H1 (cell line): ENCODE results near the gene HRH1. TPM values are rescaled to one million over a fixed set of nuclear protein-coding genes. Genes with fewer than 3 reads are reported as not detected.
A peak's percentile ranks its signal among the peaks of the same experiment; 100 is the strongest.

ENCODE experiments used
- CTCF ChIA-PET: fragments of 300-600 bp; sonication (Branson Sonifier 250); formaldehyde crosslinking; loops from one replicate; lab custom pipeline; 2021; ENCODE audit not compliant: partially characterized antibody; lab: Charles Lee
- POLR2A ChIA-PET: fragments of 300-600 bp; sonication (Branson Sonifier 250); formaldehyde crosslinking; loops from one replicate; lab custom pipeline; 2021; ENCODE audit warnings: inconsistent platforms; ENCODE audit not compliant: partially characterized antibody; lab: Charles Lee
- DNase-seq, 2 experiments: peaks; one replicate each; pipeline versions ENCODE4 v3.0.0 to v3.0.0-alpha.2; 2010 to 2022; ENCODE audit warnings: low spot score in 2 of 2, low read depth in 1 of 2, mixed read lengths in 1 of 2
- FAIRE-seq: peaks from 2 replicates; lab custom pipeline; 2011; peaks lifted over from hg19 to GRCh38; lab: Jason Lieb, UNC
- H2AFZ ChIP-seq: 2 replicates; pipeline ENCODE4 v1.8.1; 2012; ENCODE audit warnings: low read length, inconsistent platforms
- H2AK5ac ChIP-seq: 2 replicates; pipeline ENCODE4 v1.6.1; 2013; ENCODE audit warnings: low read depth, low read length
- H2BK120ac ChIP-seq: replicated peaks from 2 replicates; pipeline ENCODE3; 2013; ENCODE audit warnings: low read depth, low read length, inconsistent platforms
- H2BK12ac ChIP-seq: 2 replicates; pipeline ENCODE4 v1.6.1; 2013; ENCODE audit warnings: low read depth, low read length
- H2BK15ac ChIP-seq: 2 replicates; pipeline ENCODE4 v1.6.1; 2013; ENCODE audit warnings: low read length
- H2BK20ac ChIP-seq: 2 replicates; pipeline ENCODE4 v1.6.1; 2013; ENCODE audit warnings: low read length
- H2BK5ac ChIP-seq: 2 replicates; pipeline ENCODE4 v1.6.1; 2013; ENCODE audit warnings: low read depth, low read length
- H3K14ac ChIP-seq: 2 replicates; pipeline ENCODE4 v1.6.1; 2013; ENCODE audit warnings: inconsistent platforms; ENCODE audit not compliant: insufficient read length
- H3K18ac ChIP-seq: 2 replicates; pipeline ENCODE4 v1.6.1; 2013; ENCODE audit warnings: low read length; ENCODE audit errors: extremely low read depth
- H3K23ac ChIP-seq: 2 replicates; pipeline ENCODE4 v1.6.1; 2013; ENCODE audit warnings: inconsistent platforms; ENCODE audit not compliant: insufficient read length
- H3K23me2 ChIP-seq: 2 replicates; pipeline ENCODE4 v1.6.1; 2013; ENCODE audit warnings: low read depth, low read length
- H3K27ac ChIP-seq: 2 replicates; pipeline ENCODE4 v1.6.1; 2011; ENCODE audit warnings: low read depth, low read length, inconsistent platforms
- H3K27me3 ChIP-seq, 4 experiments: replicated peaks in 1 of 4; 1 replicate in 1 of 4; 2 replicates in 3 of 4; pipeline versions ENCODE4 v1.6.1 to v1.8.1; 2011 to 2013; ENCODE audit warnings: low read length in 3 of 4, mild to moderate bottlenecking in 3 of 4, inconsistent platforms in 2 of 4, mixed read lengths in 2 of 4, moderate library complexity in 1 of 4; ENCODE audit not compliant: control insufficient read depth in 3 of 4, insufficient read depth in 3 of 4; ENCODE audit errors: extremely low read depth in 1 of 4
- H3K36me3 ChIP-seq, 4 experiments: 2 replicates each; pipeline versions ENCODE4 v1.6.1 to v1.8.1; 2011 to 2013; ENCODE audit warnings: mild to moderate bottlenecking in 4 of 4, low read length in 3 of 4, moderate library complexity in 2 of 4, control low read depth in 1 of 4, inconsistent platforms in 1 of 4; ENCODE audit not compliant: insufficient read depth in 4 of 4, control insufficient read depth in 2 of 4
- H3K4ac ChIP-seq: replicated peaks from 2 replicates; pipeline ENCODE3; 2013; ENCODE audit warnings: low read length, low read depth, mixed read lengths, inconsistent platforms; ENCODE audit not compliant: insufficient read length
- H3K4me1 ChIP-seq, 4 experiments: replicated peaks in 1 of 4; 1 replicate in 1 of 4; 2 replicates in 3 of 4; pipeline versions ENCODE4 v1.6.1 to v1.8.1; 2011 to 2013; ENCODE audit warnings: low read length in 3 of 4, inconsistent platforms in 2 of 4, mixed read lengths in 1 of 4; ENCODE audit not compliant: insufficient read depth in 4 of 4, control insufficient read depth in 3 of 4
- H3K4me2 ChIP-seq, 2 experiments: 2 replicates each; pipeline versions ENCODE4 v1.6.1 to v1.8.1; 2011 to 2013; ENCODE audit warnings: low read depth in 2 of 2, low read length in 2 of 2, control low read depth in 1 of 2, inconsistent platforms in 1 of 2, mild to moderate bottlenecking in 1 of 2; ENCODE audit not compliant: insufficient read depth in 1 of 2
- H3K4me3 ChIP-seq, 4 experiments: fragments of 200-600, 300-600 bp in 1 of 4; sonication (generic), shearing (Covaris generic), sonication (Bioruptor Twin) in 1 of 4; 2 replicates each; pipeline versions ENCODE4 v1.5.1 to v1.8.1; 2011 to 2016; ENCODE audit warnings: low read length in 4 of 4, low read depth in 3 of 4, control low read depth in 2 of 4, inconsistent platforms in 2 of 4, mild to moderate bottlenecking in 2 of 4, mixed read lengths in 1 of 4, moderate library complexity in 1 of 4; ENCODE audit not compliant: insufficient read depth in 2 of 4; ENCODE audit errors: extremely low read depth in 1 of 4
- H3K56ac ChIP-seq: replicated peaks from 2 replicates; pipeline ENCODE3; 2013; ENCODE audit warnings: low read depth, mild to moderate bottlenecking, mixed read lengths, low read length, inconsistent platforms; ENCODE audit not compliant: insufficient read length
- H3K79me1 ChIP-seq: 2 replicates; pipeline ENCODE4 v1.6.1; 2013; ENCODE audit warnings: low read depth, low read length, control low read depth
- H3K79me2 ChIP-seq, 2 experiments: 2 replicates each; pipeline versions ENCODE4 v1.6.1 to v1.8.1; 2012 to 2013; ENCODE audit warnings: low read length in 2 of 2, mild to moderate bottlenecking in 2 of 2, inconsistent platforms in 1 of 2; ENCODE audit not compliant: insufficient read depth in 2 of 2, control insufficient read depth in 1 of 2
- H3K9ac ChIP-seq, 4 experiments: replicated peaks in 1 of 4; 1 replicate in 1 of 4; 2 replicates in 3 of 4; pipeline versions ENCODE4 v1.6.1 to v1.8.1; 2011 to 2013; ENCODE audit warnings: low read depth in 3 of 4, low read length in 3 of 4, control low read depth in 2 of 4, mild to moderate bottlenecking in 2 of 4, moderate library complexity in 2 of 4, inconsistent platforms in 1 of 4; ENCODE audit errors: extremely low read depth in 1 of 4
- H3K9me3 ChIP-seq, 2 experiments: 2 replicates each; pipeline versions ENCODE4 v1.6.1 to v1.8.1; 2012 to 2013; ENCODE audit warnings: mild to moderate bottlenecking in 2 of 2, moderate library complexity in 2 of 2, control low read depth in 1 of 2, inconsistent platforms in 1 of 2, low read depth in 1 of 2, low read length in 1 of 2, mixed read lengths in 1 of 2; ENCODE audit not compliant: insufficient read depth in 2 of 2
- H4K20me1 ChIP-seq, 2 experiments: replicated peaks in 1 of 2; 2 replicates each; pipeline versions ENCODE3 to v1.8.1; 2011 to 2013; ENCODE audit warnings: inconsistent platforms in 2 of 2, low read length in 2 of 2, mild to moderate bottlenecking in 1 of 2; ENCODE audit not compliant: insufficient read depth in 2 of 2, control insufficient read depth in 1 of 2
- H4K5ac ChIP-seq: 2 replicates; pipeline ENCODE4 v1.6.1; 2013; ENCODE audit warnings: low read length, low read depth, mixed read lengths, inconsistent platforms; ENCODE audit not compliant: insufficient read length
- H4K8ac ChIP-seq: 2 replicates; pipeline ENCODE4 v1.8.0; 2013; ENCODE audit warnings: mild to moderate bottlenecking, moderate library complexity, low read length, inconsistent platforms; ENCODE audit not compliant: insufficient read depth; ENCODE audit errors: extremely low read depth
- H4K91ac ChIP-seq: replicated peaks from 2 replicates; pipeline ENCODE3; 2013; ENCODE audit warnings: low read length, mixed read lengths, inconsistent platforms; ENCODE audit not compliant: insufficient read length
- EGR1 ChIP-seq: IDR thresholded peaks from 2 replicates; pipeline ENCODE4 v1.6.1; 2011; ENCODE audit warnings: low read depth, low read length, borderline replicate concordance
- HDAC2 ChIP-seq, 2 experiments: fragments of 300-600 bp in 1 of 2; sonication (generic) in 1 of 2; IDR thresholded peaks; 2 replicates each; pipeline ENCODE4 v1.6.1; 2011 to 2012; ENCODE audit warnings: low read depth in 2 of 2, low read length in 2 of 2, mild to moderate bottlenecking in 2 of 2, moderate library complexity in 2 of 2, borderline replicate concordance in 1 of 2, inconsistent platforms in 1 of 2
- HDAC6 ChIP-seq: IDR thresholded peaks from one replicate; pipeline ENCODE4 v1.7.1; 2012; ENCODE audit warnings: low read depth, mild to moderate bottlenecking, inconsistent platforms, low read length, moderate library complexity
- MAX ChIP-seq: IDR thresholded peaks from 2 replicates; pipeline ENCODE4 v1.6.1; 2012; ENCODE audit warnings: inconsistent platforms
- NRF1 ChIP-seq: IDR thresholded peaks from 2 replicates; pipeline ENCODE4 v1.6.1; 2011; ENCODE audit warnings: mild to moderate bottlenecking, low read depth, low read length, improper control_type of control experiment
- SIX5 ChIP-seq: IDR thresholded peaks from 2 replicates; pipeline ENCODE4 v1.6.1; 2011; ENCODE audit warnings: mild to moderate bottlenecking, low read depth, low read length
- SP4 ChIP-seq: IDR thresholded peaks from 2 replicates; pipeline ENCODE4 v1.6.1; 2012; ENCODE audit warnings: low read length, inconsistent platforms
- SUZ12 ChIP-seq: fragments of 200-600 bp; sonication (generic); IDR thresholded peaks from 2 replicates; pipeline ENCODE4 v1.6.1; 2012; ENCODE audit warnings: mild to moderate bottlenecking, inconsistent platforms, low read length, moderate library complexity, mixed read lengths
- WGBS, 2 experiments: shearing (Covaris generic) in 1 of 2; methylation state at CpG; one replicate each; pipeline versions ENCODE4 v1.1.6 to v1.1.7; 2013 to 2015; ENCODE audit warnings: low lambda C conversion rate in 2 of 2, mixed read lengths in 2 of 2, inconsistent platforms in 1 of 2, low coverage in 1 of 2, missing lambda C conversion rate in 1 of 2; ENCODE audit not compliant: insufficient replicate concordance in 2 of 2, insufficient coverage in 1 of 2, insufficient read length in 1 of 2; ENCODE audit errors: extremely low coverage in 1 of 2, missing lambda C conversion rate in 1 of 2; 5-methylcytosine and 5-hydroxymethylcytosine counted together
- polyA plus RNA-seq, 7 experiments: library from polyadenylated mRNA; depleted of rRNA in 3 of 7; stranded (reverse) in 5 of 7; unstranded in 2 of 7; fragments of >200 nt in 5 of 7; fragments of 200-250 nt in 2 of 7; gene quantifications; 1 replicate in 5 of 7; 2 replicates in 1 of 7; 4 replicates in 1 of 7; pipeline versions ENCODE4 v1.2.1 to v1.2.3, GENCODE V29; 2011 to 2013; ENCODE audit warnings: missing spikeins in 2 of 7, mixed read lengths in 2 of 7
- total RNA-seq: library from RNA; stranded (reverse); fragmentation: NEBNext Ultra II Directional; extraction: Animal tissue kit (Norgen Biotek cat#: 25700); gene quantifications from 2 replicates; pipeline ENCODE4 v1.2.1, GENCODE V29; 2021

Gene HRH1
- total and polyA plus RNA-seq, 2 of the 8 experiments (the other 6 are each of a cell fraction or from before 2014, with no cell fraction given), result 0.11 TPM; not detected in 1

- Histone ChIP-seq H2AK5ac (no peak overlapping the region), H3K23me2 (no peaks in the 10 kb centered on the region; the same call in 1 of the 2 replicates), H2AFZ (no peak overlapping the region), H4K91ac (no peak overlapping the region), H4K8ac (no peak overlapping the region), H3K23ac (no peak overlapping the region), H3K9me3 (no peaks in the 10 kb centered on the region), H3K27me3 (no peaks in the 10 kb centered on the region), H2BK120ac (no peak overlapping the region), H3K4ac (no peak overlapping the region), H4K5ac (no peak overlapping the region), H3K4me3 (no peak overlapping the region), H3K79me1 (no peaks in the 10 kb centered on the region), H3K56ac (no peak overlapping the region), H2BK20ac (no peak overlapping the region), H3K4me2 (peak overlapping the region in 1 of 2 experiments; percentile 39; a peak in 1 of 4 replicates), H3K18ac (no peak overlapping the region), H3K27ac (no peak overlapping the region), H2BK5ac (no peak overlapping the region), H2BK15ac (no peak overlapping the region), H3K79me2 (no peaks in the 10 kb centered on the region), H3K36me3 (no peaks in the 10 kb centered on the region), H3K14ac (no peak overlapping the region), H3K4me1 (no peaks in the 10 kb centered on the region; a peak in 1 of 7 replicates), H3K9ac (no peak overlapping the region), H4K20me1 (no peaks in the 10 kb centered on the region), H2BK12ac (no peak overlapping the region)
- FAIRE-seq, result no peak
- 94% methylated on average over 6 of the region's 6 CpGs; no CpG with 5 or more reads in 1 of the 2 experiments for WGBS, 2 experiments
- no peak for DNase-seq
- CTCF ChIA-PET, result no interaction called here
- TF ChIP-seq HDAC2 (IDR thresholded peaks at IDR 0.05; ENCODE audit: borderline replicate concordance in 1 of 2, low read depth in 2 of 2, low read length in 2 of 2) (no peak), SP4 (no peak), MAX (no peak), NRF1 (no peak), HDAC6 (no peak), SIX5 (no peak), SUZ12 (no peak), EGR1 (no peak)
- POLR2A ChIA-PET, result no interaction called here
These were observed 16.7 kb upstream of the HRH1 start for GRCh38 chr3:11137627-11137959.
